Activated CD4-positive, alpha-beta T cell treated with anti-CD3 and anti-CD28 coated beads for 1 hour (primary cell): ENCODE measurements around the gene ZC3H14.
"Not testable (repeated sequence)": the region's sequence is repeated elsewhere in the genome, so short reads cannot be mapped to it uniquely, and the experiment has no call there.

ENCODE experiments used
- DNase-seq: peaks from one replicate; pipeline ENCODE4 v3.0.0-alpha.2; 2020

ZC3H14 gene, protein sequence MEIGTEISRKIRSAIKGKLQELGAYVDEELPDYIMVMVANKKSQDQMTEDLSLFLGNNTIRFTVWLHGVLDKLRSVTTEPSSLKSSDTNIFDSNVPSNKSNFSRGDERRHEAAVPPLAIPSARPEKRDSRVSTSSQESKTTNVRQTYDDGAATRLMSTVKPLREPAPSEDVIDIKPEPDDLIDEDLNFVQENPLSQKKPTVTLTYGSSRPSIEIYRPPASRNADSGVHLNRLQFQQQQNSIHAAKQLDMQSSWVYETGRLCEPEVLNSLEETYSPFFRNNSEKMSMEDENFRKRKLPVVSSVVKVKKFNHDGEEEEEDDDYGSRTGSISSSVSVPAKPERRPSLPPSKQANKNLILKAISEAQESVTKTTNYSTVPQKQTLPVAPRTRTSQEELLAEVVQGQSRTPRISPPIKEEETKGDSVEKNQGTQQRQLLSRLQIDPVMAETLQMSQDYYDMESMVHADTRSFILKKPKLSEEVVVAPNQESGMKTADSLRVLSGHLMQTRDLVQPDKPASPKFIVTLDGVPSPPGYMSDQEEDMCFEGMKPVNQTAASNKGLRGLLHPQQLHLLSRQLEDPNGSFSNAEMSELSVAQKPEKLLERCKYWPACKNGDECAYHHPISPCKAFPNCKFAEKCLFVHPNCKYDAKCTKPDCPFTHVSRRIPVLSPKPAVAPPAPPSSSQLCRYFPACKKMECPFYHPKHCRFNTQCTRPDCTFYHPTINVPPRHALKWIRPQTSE

DNA sequence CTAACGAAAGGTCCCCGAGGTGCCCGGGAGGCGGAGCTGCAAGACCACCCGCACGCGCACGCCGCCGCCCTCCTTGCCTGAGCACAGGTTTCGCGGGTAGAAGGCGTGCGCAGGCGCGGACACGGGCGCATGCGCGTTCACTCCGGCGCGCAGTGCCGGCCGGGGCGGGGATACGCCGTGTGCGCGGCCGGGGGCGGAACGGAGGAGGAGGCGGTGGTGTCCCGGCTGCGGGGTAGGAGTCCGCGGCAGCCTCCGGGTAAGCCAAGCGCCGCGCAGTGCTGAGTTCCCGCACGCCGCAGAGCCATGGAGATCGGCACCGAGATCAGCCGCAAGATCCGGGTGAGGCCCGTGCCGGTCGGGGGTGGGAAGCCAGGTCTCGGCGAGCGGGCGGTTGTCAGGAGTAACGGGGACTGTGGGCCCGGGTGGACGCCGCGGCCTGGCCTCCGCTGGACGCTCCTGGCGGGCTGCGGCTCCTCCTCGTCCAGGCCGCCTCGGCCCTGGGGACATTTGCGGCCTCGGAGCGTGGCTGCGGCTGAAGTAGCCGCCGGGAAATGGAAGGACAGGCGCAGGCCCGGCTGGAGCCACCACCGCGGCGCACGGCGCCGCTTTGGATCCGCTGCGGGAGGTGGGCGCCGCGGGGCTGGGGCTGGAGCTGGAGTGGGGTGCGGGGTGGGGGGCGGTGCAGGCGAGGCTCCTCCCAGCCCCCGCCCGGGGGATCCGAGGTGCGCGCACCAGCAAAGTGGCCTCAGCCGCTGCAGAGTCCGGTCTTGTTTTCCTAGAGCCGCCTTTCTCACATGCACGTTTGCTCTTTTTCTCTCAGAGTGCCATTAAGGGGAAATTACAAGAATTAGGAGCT is at the start of gene ZC3H14:
ZC3H14 (plus strand) TSS at position 207 of the 856 bp plus-strand sequence; CDS start at position 304, 97 bp downstream.
- peak; percentile 83 for DNase-seq

DNA sequence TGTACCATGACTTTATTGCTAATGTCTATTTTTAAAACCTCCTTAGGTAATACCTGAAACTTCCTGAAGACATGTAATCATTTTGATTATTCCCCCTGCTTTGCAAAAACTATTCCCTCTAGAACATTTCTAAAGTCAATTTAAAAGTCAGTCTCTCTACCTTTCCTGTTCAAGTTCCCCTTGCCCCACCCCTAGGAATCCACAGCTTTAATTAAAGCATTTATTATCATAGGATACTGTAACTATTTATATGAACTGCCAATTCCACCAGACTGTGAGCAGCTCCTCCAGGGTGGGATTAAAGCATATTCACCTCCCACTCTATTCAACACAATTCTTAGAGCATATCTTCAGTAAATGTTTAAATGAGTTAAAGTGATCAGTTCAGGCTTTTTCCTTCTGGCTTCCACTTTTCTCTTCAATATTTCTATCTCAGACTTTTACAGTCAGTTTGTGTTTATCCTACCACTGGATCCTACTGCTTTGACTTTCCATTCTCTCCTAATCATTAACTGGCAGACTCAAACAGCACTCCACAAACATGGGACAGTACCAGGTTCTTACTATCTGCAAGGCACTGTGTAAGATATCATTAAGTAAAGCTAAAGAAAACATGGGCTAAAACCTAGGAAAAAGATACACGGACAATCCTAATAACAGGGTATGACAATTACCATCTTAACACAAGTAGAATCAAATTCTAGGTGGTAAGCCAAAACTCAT is 47.2 kb upstream of the ZC3H14 start:
- no peak for DNase-seq

DNA sequence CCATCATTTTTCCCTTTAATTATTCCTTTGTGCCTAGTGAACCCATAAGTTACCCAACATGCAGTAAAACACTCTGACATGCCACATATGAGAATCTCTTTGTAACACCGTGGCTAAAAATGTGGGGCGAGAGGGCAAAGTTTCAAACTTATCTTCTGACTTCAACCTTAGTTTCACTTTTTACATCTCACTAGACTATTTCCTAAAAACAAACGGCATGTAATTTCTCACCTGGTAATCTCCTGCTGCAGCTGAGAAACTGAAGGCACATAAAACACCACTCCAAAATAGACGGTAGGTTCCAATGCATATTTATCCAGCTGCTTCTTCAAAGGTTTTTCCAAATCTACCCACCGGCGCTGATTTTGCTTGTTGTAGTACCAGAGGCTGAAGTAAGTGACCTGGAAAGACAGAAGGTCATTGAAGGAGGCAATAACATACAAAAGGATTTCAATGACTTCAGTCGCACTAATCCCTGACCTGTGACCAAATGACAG is 45.9 kb upstream of the ZC3H14 start:
- DNase-seq = no peak

DNA sequence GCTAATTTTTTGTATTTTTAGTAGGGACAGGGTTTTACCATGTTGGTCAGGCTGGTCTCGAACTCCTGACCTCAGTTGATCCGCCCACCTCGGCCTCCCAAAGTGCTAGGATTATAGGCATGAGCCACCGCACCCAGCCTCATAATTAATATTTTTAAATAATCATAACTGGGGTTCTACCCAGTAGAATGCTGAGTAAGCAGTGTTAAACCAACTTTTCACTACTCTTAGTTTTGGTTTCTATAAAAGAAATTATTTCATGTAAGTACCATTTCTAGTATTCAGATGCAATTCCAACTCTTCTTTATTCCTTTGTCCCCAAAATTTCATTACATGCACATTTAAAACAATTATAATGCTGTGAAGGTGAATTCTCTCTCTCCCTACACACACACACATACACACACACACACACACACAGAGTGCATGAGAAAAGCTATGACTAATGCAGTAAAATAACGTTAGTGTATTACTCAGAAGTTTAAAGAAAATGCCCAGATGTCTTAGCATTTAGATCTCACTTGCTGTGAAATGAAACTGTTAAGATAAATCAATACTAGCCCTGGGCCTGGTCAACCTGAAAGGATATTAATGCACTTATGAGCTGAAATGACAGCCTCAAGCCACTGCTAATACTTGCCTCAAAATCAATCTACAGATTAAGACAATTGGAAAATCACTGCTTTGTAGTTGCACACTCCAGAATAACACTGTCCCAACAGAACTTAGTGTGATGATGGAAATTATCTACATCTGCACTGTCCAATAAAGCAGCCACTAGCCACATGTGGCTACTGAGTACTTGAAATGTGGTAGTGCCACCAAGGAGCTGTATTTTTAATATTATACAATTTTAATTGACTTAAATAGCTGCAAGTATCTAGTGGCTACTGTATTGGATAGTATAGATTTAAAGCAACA is 44.0 kb upstream of the ZC3H14 start:
- DNase-seq = no peak

DNA sequence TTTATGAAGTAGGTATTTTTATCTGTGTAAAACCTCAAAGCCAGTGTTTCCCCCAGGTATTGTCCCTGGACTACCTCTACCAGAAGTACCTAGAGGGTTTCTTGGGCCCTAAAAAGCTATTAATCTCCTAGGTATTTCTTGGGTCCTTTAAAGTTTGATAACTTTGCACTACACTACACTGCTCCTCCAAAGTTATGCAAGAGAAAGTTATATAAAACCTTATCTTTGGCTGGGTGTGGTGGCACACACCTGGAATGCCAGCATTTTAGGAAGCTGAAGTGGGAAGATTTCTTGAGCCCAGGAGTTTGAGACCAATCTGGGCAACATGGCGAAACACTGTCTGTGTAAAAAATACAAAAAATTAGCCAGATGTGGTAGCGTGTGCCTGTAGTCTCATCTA is 42.9 kb upstream of the ZC3H14 start:
- DNase-seq = no peak

DNA sequence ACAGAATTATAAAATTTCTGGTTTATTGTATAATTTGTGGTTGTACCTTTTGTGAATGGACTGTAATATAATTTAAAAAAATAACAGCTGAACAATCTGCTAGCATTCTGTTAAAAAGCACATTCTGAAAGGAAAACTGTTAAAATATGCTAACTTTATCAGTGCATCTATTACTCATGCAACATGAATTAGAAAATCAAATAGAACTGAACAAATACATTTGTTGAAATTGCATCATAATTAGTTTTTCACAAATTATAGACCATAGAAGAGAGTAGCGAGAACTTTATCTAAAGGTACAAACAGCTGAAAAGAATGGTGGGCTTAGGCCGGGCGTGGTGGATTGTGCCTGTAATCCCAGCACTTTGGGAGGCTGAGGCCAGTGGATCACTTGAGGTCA is 41.0 kb upstream of the ZC3H14 start:
- no peak for DNase-seq

DNA sequence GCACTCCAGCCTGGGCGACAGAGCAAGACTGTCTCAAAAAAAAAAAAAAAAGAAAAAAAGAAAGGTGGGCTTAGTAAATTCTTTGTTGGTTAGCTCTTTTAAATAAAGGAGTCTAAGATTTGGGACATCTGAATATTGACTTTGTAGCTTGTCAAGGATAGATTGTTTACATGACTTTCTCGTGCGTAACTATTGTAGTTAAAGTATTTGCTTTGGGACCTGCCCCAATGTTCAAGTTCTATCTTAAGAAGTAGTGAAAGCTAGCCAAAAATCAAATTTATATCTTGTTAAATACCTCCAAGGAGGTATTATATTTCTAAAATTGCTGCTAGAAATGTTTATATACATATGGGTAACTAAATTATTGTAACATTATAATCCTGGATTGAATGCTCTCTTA is 40.4 kb upstream of the ZC3H14 start:
- DNase-seq = no peak

DNA sequence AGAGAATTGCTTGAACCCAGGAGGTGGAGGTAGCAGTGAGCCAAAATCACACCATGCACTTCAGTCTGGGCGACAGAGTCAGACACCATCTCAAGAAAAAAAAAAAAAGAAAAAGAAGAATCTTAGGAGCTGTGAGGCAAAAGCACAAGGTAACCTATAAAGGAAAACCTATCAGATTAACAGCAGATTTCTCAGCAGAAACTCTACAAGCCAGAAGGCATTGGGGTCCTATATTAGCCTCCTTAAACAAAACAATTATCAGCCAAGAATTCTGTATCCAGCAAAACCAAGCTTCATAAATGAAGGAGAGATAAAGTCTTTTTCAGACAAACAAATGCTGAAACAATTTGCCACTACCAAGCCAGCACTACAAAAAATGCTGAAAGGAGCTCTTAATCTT is 32.9 kb upstream of the ZC3H14 start:
- DNase-seq = not testable (repeated sequence)

DNA sequence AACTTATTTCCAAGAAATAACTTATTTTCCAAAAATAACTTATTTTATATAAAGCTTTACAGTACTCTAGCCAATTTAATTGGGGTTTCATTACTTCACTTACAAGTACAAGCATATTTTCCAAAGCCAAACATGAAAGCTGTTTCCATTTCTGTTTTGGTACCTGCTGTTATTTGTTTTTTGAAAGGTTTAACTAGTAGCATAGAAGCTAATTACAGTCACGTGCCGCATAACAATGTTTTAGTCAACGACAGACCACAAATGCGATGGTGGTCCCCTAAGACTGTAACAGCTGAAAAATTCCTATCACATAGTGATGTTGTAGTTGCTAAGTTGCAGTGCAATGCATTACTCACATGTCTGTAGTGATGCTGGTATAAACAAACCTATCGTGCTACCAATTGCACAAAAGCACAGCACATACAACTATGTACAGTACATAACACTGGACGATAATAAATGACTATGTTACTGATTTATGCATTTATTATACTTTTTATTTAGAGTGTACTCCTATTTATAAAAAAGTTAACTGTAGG is 29.7 kb upstream of the ZC3H14 start:
- no peak for DNase-seq

DNA sequence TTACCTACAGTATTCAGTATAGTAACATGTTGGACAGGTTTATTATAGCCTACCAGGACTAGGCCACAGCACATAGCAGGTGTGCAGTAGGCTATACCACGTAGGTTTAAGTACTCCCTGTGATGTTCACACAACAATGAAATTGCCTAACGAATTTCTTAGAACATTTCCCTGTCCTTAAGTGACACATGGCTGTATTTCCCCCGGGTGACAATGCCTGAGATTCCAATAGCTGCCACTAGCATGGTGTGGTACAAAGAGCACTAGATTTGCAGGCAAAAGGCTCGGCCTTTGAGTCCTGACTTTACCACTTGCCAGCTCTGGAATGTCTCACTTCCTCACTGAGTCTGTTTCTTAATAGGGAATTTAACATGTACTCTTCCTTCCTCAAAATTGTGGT is 27.7 kb upstream of the ZC3H14 start:
- DNase-seq = no peak

DNA sequence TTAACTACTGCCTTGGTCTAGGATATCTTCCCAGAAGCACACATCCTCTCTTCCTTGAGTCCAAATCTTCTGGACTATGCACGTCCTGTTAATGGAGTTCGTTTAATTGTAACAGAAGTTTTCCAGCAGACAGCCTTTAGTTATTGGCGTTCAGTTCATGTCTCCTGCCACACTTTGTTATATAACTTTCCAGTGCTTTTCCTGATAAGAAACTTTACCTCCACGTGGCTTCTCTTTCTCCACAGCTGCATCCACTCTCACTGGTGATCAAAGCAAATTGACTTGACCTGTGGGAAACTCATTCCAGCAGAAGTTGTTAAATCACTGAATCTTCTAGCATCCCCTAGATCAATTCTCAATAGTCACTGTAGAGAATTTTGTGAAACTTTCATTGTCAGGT is 27.0 kb upstream of the ZC3H14 start:
- DNase-seq = no peak

DNA sequence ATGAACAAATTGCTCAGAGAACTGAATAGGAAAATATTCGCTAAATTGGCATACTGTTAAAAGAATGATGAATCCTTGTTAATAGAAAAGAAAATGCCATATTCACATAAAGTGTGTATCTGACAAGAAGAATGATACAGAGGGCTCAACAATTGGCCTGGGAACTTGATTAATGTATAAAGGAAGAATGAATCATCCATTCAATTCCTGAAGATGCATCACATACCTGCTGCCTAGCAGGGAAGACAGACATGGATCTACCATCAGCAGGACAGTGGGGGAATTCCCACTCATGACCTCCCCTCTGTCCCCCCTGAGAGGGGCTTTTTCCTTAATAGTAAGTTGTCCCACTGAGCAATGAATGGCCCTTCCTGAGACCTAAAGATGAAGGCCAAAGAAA is 21.5 kb upstream of the ZC3H14 start:
- no peak for DNase-seq

DNA sequence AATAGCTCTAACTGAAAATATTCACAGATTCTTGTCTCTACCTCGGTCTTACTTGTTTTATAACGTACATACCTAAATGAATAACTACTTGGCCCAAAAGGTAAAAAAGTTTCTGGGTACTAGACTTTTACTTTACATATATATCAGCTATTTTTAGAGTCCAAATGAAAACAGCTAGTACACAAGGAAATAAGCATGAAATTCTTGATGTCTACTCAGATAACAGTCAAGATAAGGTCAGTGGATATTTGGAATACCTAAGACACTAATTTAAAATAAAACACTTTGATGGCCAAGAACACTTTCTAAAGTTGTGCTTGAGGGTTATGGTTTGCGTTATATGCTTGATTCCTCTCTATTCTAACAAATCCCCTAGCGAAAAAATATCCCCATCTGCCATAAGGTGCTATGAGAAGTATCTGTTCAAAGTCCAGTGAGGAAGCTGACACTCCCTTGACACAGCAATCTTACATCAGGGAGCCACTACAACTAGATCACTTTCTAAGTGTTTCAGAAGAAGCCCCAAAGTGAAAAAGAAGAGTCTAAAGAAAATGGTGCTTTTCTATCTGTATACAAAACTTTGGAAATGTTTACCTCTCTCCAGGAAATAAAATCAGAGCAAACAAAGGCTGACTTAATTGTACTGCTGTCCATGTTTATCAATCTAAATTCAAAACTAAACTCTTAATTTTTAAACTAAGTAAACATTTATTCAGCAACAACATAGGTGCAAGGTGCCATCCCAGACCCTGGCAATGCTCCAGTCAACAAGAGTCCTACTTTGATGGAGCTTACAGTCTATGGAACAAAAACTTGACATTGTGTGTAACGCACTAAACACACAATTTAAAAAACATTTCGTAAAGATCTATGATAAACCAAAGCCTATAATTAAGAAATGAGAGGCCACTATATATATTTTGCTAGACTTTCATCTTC is 19.7 kb upstream of the ZC3H14 start:
- DNase-seq = no peak

DNA sequence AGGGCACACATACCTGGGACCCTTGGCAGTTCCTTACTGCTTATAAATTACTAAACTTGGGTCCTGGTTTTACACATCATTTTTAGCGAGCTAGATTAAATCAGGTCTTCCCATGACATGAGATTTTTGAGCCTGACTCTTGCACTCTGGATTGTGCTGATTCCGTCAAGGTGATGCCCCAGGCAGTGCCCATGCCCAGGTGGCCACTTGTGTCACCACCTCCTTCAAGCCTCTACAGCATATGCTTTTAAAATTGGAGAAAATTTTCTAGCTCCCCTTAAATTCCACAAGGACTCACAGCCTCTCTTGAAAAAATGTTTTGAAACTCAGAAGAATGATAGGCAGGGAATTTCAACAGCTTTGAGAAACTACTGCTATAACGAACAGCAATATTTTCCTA is 17.6 kb upstream of the ZC3H14 start:
- DNase-seq = no peak

DNA sequence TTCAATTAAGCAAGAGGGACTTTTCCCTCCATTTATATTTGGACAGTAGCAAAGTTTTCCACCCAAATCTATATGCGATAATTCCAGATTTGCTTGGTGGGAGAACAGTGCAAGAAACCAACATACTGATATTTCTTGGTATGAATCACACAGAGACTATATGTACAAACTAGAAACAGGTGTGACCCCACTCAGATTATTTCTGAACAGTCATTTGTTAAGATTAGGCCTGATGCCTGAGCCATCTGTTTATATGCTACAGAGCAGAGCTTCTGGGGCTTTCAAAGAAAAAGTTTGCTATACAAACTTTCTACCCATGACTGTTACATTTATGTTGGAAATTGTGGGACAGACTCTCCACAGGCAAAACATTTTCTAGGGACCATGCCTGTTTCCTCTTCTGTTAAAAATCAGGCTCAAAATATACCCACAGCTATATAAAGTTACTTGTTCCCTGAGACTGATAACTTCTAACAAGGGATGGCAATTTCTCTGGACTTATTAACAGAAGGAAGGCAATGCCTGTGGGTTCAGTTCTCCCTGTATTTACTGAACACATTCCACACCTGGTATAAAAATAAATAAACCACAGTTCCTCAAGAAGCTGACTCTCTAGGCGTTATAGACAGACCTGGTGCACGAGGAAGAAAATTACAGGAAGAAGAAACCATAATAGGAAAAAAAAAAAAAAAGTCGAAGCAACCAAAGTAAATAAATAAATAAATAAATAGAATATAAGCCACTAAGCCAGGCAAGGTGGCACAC is 16.0 kb upstream of the ZC3H14 start:
- no peak for DNase-seq

DNA sequence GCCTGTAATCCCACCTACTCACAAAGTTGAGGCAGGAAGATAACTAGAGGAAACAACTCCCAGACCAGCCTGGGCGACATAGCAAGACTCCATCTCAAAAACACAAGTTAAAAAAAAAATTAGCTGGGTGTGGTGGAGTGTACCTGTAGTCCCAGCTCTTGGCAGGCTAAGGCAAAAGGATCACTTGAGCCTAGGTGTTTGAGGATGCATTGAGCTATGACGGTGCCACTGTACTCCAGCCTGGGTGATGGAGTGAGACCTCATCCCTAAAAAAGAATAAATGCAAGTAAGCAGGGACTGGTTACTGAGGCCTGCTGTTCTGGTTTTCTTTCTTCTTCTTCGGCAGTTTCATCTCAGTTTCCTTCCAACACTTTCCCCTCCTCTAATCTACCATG is 15.5 kb upstream of the ZC3H14 start:
- no peak for DNase-seq

DNA sequence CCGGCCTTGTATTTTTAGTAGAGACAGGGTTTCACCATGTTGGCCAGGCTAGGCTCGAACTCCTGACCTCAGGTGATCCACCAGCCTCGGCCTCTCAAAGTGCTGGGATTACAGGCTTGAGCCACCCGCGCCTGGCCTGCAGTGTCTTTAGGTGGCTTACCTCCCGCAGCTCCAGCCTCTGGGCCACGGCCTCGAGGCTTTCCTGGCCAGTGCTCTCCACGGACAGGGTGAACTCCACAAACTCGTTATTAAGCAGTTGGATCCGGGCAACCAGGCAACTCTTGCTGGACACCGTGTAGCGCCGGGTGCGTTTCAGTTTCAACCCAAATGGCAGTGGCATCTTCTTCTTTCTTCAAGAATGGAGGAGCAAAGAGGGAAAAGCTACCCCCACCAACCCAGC is 12.8 kb upstream of the ZC3H14 start:
- DNase-seq = no peak

DNA sequence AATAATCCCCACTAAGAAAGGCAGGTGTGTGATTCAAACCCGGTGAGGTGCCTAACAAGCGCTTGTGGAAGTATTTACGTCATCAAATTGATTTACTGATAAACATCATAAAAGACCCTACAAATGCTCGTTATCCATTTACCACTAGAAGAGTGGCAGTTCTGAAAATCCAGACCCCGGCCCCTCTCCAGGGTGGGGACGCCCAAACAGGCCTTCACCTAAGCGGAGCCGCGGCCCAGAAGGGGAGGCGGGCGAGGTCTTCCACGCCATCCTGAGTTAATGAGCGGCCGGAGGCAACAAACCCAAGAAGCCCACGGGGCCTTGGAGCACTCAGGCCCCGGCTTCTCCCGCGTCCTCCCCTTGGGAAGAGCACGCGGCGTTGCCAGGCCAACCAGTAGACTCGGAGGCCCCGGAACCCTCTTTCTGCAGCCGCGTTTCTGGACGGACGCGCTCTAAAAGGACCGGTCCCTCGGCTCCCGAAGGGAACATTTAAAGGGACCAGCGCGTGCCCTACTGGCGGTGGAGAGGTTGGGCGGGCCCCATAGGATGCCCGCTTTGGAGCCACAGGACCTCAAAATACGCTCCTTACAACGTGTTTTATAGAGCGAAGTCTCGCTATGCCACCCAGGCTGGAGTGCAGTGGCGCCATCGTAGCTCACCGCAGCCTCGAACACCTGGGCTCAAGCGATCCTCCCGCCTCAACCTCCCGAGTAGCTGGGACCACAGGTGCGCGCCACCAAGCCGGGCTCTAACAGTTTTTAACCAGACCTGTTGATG is 11.6 kb upstream of the ZC3H14 start:
- peak; percentile 28 for DNase-seq
